ENCODE measurements around the gene ZBP1.

Gene ZBP1

GRCh38 chr20:57651881-57652605 is 31.8 kb upstream of the ZBP1 start:
- TF ChIP-seq ZNF70 (CRISPR knock-in tag; IDR thresholded peaks at IDR 0.05) (no peak), ZFP30 (CRISPR knock-in tag; IDR thresholded peaks at IDR 0.05) (no peak), RARB (CRISPR knock-in tag; IDR thresholded peaks at IDR 0.05) (no peak), TCF4 (CRISPR knock-in tag; IDR thresholded peaks at IDR 0.05; ENCODE audit: borderline replicate concordance) (no peak), SNAI2 (CRISPR knock-in tag; IDR thresholded peaks at IDR 0.05) (no peak), ZC3H10 (CRISPR knock-in tag; IDR thresholded peaks at IDR 0.05) (no peak), BACH2 (CRISPR knock-in tag; IDR thresholded peaks at IDR 0.05; ENCODE audit: borderline replicate concordance) (no peak), GLIS3 (CRISPR knock-in tag; IDR thresholded peaks at IDR 0.05) (no peak), ZNF565 (CRISPR knock-in tag; conservative IDR thresholded peaks at IDR 0.05; ENCODE audit: low read depth) (no peak), ARNTL (CRISPR knock-in tag; IDR thresholded peaks at IDR 0.05; ENCODE audit: borderline replicate concordance, low read depth) (no peak), OSR1 (CRISPR knock-in tag; IDR thresholded peaks at IDR 0.05) (no peak)
- TF ChIP-seq, protein P1, sequence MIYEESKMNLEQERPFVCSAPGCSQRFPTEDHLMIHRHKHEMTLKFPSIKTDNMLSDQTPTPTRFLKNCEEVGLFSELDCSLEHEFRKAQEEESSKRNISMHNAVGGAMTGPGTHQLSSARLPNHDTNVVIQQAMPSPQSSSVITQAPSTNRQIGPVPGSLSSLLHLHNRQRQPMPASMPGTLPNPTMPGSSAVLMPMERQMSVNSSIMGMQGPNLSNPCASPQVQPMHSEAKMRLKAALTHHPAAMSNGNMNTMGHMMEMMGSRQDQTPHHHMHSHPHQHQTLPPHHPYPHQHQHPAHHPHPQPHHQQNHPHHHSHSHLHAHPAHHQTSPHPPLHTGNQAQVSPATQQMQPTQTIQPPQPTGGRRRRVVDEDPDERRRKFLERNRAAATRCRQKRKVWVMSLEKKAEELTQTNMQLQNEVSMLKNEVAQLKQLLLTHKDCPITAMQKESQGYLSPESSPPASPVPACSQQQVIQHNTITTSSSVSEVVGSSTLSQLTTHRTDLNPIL (CRISPR knock-in tag; IDR thresholded peaks at IDR 0.05; ENCODE audit: low read depth), result no peak
- TF ChIP-seq, protein P2, sequence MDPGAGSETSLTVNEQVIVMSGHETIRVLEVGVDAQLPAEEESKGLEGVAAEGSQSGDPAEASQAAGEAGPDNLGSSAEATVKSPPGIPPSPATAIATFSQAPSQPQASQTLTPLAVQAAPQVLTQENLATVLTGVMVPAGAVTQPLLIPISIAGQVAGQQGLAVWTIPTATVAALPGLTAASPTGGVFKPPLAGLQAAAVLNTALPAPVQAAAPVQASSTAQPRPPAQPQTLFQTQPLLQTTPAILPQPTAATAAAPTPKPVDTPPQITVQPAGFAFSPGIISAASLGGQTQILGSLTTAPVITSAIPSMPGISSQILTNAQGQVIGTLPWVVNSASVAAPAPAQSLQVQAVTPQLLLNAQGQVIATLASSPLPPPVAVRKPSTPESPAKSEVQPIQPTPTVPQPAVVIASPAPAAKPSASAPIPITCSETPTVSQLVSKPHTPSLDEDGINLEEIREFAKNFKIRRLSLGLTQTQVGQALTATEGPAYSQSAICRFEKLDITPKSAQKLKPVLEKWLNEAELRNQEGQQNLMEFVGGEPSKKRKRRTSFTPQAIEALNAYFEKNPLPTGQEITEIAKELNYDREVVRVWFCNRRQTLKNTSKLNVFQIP (CRISPR knock-in tag; IDR thresholded peaks at IDR 0.05; ENCODE audit: borderline replicate concordance, low read depth), result no peak
- TF ChIP-seq, protein P3, sequence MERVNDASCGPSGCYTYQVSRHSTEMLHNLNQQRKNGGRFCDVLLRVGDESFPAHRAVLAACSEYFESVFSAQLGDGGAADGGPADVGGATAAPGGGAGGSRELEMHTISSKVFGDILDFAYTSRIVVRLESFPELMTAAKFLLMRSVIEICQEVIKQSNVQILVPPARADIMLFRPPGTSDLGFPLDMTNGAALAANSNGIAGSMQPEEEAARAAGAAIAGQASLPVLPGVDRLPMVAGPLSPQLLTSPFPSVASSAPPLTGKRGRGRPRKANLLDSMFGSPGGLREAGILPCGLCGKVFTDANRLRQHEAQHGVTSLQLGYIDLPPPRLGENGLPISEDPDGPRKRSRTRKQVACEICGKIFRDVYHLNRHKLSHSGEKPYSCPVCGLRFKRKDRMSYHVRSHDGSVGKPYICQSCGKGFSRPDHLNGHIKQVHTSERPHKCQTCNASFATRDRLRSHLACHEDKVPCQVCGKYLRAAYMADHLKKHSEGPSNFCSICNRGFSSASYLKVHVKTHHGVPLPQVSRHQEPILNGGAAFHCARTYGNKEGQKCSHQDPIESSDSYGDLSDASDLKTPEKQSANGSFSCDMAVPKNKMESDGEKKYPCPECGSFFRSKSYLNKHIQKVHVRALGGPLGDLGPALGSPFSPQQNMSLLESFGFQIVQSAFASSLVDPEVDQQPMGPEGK (CRISPR knock-in tag; IDR thresholded peaks at IDR 0.05; ENCODE audit: borderline replicate concordance), result no peak
- no peak for ATAC-seq

- ATAC-seq, result no peak
These were observed 30.7 kb upstream of the ZBP1 start for GRCh38 chr20:57650756-57651483.

GRCh38 chr20:57650266-57650665 is 30.0 kb upstream of the ZBP1 start:
- no peak for ATAC-seq
- TF ChIP-seq ZFP30 (CRISPR knock-in tag; IDR thresholded peaks at IDR 0.05), result no peak
- no peak for TF ChIP-seq RARB (CRISPR knock-in tag; IDR thresholded peaks at IDR 0.05)
- TF ChIP-seq ZNF565 (CRISPR knock-in tag; conservative IDR thresholded peaks at IDR 0.05; ENCODE audit: low read depth), result no peak
- TF ChIP-seq TSHZ2 (CRISPR knock-in tag; IDR thresholded peaks at IDR 0.05), result no peak
- no peak for TF ChIP-seq ZNF70 (CRISPR knock-in tag; IDR thresholded peaks at IDR 0.05)
- TF ChIP-seq GLIS3 (CRISPR knock-in tag; IDR thresholded peaks at IDR 0.05), result no peak
- no peak for TF ChIP-seq ZFP3 (CRISPR knock-in tag; IDR thresholded peaks at IDR 0.05)
- TF ChIP-seq, protein P2 (CRISPR knock-in tag; IDR thresholded peaks at IDR 0.05; ENCODE audit: borderline replicate concordance, low read depth), result no peak

More at GRCh38 chr20:57650756-57651483, 30.7 kb upstream of the ZBP1 start:
- TF ChIP-seq BACH2 (CRISPR knock-in tag; IDR thresholded peaks at IDR 0.05; ENCODE audit: borderline replicate concordance) (no peak), ZFP3 (CRISPR knock-in tag; IDR thresholded peaks at IDR 0.05) (no peak), TCF4 (CRISPR knock-in tag; IDR thresholded peaks at IDR 0.05; ENCODE audit: borderline replicate concordance) (no peak), OSR1 (CRISPR knock-in tag; IDR thresholded peaks at IDR 0.05) (no peak), CSDC2 (CRISPR knock-in tag; IDR thresholded peaks at IDR 0.05) (no peak), SNAI2 (CRISPR knock-in tag; IDR thresholded peaks at IDR 0.05) (no peak), GLIS3 (CRISPR knock-in tag; IDR thresholded peaks at IDR 0.05) (no peak)
- TF ChIP-seq, protein P1 (CRISPR knock-in tag; IDR thresholded peaks at IDR 0.05; ENCODE audit: low read depth), result no peak
- TF ChIP-seq, protein P3 (CRISPR knock-in tag; IDR thresholded peaks at IDR 0.05; ENCODE audit: borderline replicate concordance), result no peak

Data from SK-N-SH treated with all-trans-retinoic acid at 6 μM for 48 hours (cell line).